Peyer's patch (tissue), 4 donors: ENCODE measurements around the gene OLIG1. TPM values are rescaled to one million over a fixed set of nuclear protein-coding genes. Genes with fewer than 3 reads are reported as not detected.

Source experiments
- DNase-seq, 3 donors: peaks; one replicate each; pipeline ENCODE4 v3.0.0-alpha.2; 2017 to 2019
- H3K27ac ChIP-seq, 4 donors: fragments of 200-600 bp; sonication (generic); one replicate each; pipeline ENCODE4 v1.5.1; 2016 to 2019
- H3K27me3 ChIP-seq, 2 donors: fragments of 200-600 bp; sonication (generic); one replicate each; pipeline ENCODE4 v1.5.1; 2019
- H3K36me3 ChIP-seq, 3 donors: fragments of 200-600 bp; sonication (generic); one replicate each; pipeline ENCODE4 v1.5.1; 2016 to 2019
- H3K4me1 ChIP-seq, 4 donors: fragments of 200-600 bp; sonication (generic); one replicate each; pipeline ENCODE4 v1.5.1; 2016 to 2019
- H3K4me3 ChIP-seq, 4 donors: fragments of 200-600 bp; sonication (generic); 1 replicate in 3 of 4; 2 replicates in 1 of 4; pipeline ENCODE4 v1.5.1; 2016 to 2019; ENCODE audit warnings: mild to moderate bottlenecking in 1 of 4
- H3K9me3 ChIP-seq, 4 donors: fragments of 200-600 bp; sonication (generic); one replicate each; pipeline ENCODE4 v1.5.1; 2016 to 2019; ENCODE audit warnings: mild to moderate bottlenecking in 1 of 4
- POLR2A ChIP-seq, 2 donors: fragments of 450-650 bp; IDR thresholded peaks; one replicate each; pipeline ENCODE4 v1.5.1; 2017; ENCODE audit warnings: antibody characterized with exemption in 2 of 2, mild to moderate bottlenecking in 2 of 2, moderate library complexity in 2 of 2
- total RNA-seq, 4 donors: library from RNA; depleted of rRNA; stranded (reverse); fragments of >200 nt; gene quantifications; one replicate each; pipeline ENCODE4 v1.1.0, GENCODE V29; 2016
- TF ChIP-seq, protein P1 (sequence below), 6 experiments: fragments of 450-650 bp in 4 of 6; fragments of 200-600 bp in 2 of 6; sonication (generic) in 1 of 6; IDR thresholded peaks; one replicate each; pipeline ENCODE4 v1.5.1; 2017 to 2019; ENCODE audit warnings: antibody characterized with exemption in 6 of 6, mild to moderate bottlenecking in 3 of 6, moderate library complexity in 1 of 6

Gene OLIG1
- total RNA-seq, 4 donors from 2014 or later, result not detected

DNA sequence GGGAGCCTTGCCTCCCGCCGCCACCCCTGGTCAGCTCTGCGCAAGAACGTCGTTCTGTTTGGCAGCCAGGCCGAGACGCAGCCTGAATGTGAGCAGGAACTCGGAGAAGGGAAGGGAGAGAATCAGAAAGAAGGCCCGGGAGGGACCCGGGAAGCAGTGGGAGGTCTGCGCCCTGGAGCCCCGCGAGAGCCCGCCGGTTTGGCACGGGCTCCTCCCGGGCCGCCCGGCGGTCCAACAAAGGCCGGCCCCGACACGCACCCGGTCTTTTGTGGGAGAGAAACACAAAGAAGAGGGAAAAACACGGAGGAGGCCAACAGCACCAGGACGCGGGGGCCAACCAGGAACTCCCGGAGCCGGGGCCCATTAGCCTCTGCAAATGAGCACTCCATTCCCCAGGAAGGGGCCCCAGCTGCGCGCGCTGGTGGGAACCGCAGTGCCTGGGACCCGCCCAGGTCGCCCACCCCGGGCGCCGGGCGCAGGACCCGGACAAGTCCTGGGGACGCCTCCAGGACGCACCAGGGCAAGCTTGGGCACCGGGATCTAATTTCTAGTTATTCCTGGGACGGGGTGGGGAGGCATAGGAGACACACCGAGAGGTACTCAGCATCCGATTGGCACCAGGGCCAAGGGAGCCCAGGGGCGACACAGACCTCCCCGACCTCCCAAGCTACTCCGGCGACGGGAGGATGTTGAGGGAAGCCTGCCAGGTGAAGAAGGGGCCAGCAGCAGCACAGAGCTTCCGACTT, 46.9 kb upstream of the OLIG1 start:
- DNase-seq, result no peak
- no peak for TF ChIP-seq POLR2A (IDR thresholded peaks at IDR 0.05)
- TF ChIP-seq, protein P1, sequence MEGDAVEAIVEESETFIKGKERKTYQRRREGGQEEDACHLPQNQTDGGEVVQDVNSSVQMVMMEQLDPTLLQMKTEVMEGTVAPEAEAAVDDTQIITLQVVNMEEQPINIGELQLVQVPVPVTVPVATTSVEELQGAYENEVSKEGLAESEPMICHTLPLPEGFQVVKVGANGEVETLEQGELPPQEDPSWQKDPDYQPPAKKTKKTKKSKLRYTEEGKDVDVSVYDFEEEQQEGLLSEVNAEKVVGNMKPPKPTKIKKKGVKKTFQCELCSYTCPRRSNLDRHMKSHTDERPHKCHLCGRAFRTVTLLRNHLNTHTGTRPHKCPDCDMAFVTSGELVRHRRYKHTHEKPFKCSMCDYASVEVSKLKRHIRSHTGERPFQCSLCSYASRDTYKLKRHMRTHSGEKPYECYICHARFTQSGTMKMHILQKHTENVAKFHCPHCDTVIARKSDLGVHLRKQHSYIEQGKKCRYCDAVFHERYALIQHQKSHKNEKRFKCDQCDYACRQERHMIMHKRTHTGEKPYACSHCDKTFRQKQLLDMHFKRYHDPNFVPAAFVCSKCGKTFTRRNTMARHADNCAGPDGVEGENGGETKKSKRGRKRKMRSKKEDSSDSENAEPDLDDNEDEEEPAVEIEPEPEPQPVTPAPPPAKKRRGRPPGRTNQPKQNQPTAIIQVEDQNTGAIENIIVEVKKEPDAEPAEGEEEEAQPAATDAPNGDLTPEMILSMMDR (IDR thresholded peaks at IDR 0.05), result no peak
- H3K27me3 ChIP-seq, result peaks cover 0 to 78% of the 10 kb centered on the region in 2 donors
- no peak overlapping the region for H3K4me3 ChIP-seq
- H3K36me3 ChIP-seq, result no peaks in the 10 kb centered on the region
- H3K27ac ChIP-seq, result no peak overlapping the region
- H3K9me3 ChIP-seq, result no peaks in the 10 kb centered on the region
- peaks cover 0 to 50% (median 0%) of the 10 kb centered on the region in 4 donors for H3K4me1 ChIP-seq

DNA sequence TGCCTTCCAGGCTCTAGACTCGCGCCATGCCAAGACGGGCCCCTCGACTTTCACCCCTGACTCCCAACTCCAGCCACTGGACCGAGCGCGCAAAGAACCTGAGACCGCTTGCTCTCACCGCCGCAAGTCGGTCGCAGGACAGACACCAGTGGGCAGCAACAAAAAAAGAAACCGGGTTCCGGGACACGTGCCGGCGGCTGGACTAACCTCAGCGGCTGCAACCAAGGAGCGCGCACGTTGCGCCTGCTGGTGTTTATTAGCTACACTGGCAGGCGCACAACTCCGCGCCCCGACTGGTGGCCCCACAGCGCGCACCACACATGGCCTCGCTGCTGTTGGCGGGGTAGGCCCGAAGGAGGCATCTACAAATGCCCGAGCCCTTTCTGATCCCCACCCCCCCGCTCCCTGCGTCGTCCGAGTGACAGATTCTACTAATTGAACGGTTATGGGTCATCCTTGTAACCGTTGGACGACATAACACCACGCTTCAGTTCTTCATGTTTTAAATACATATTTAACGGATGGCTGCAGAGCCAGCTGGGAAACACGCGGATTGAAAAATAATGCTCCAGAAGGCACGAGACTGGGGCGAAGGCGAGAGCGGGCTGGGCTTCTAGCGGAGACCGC, 46.3 kb upstream of the OLIG1 start:
- peaks cover 0 to 57% (median under 1%) of the 10 kb centered on the region in 4 donors for H3K4me1 ChIP-seq
- no peak for TF ChIP-seq POLR2A (IDR thresholded peaks at IDR 0.05)
- TF ChIP-seq, protein P1 (IDR thresholded peaks at IDR 0.05), result no peak
- peaks cover 0 to 78% of the 10 kb centered on the region in 2 donors for H3K27me3 ChIP-seq
- DNase-seq, result no peak
- H3K4me3 ChIP-seq, result no peak overlapping the region
- H3K36me3 ChIP-seq, result no peaks in the 10 kb centered on the region
- H3K9me3 ChIP-seq, result no peaks in the 10 kb centered on the region
- H3K27ac ChIP-seq, result no peak overlapping the region

DNA sequence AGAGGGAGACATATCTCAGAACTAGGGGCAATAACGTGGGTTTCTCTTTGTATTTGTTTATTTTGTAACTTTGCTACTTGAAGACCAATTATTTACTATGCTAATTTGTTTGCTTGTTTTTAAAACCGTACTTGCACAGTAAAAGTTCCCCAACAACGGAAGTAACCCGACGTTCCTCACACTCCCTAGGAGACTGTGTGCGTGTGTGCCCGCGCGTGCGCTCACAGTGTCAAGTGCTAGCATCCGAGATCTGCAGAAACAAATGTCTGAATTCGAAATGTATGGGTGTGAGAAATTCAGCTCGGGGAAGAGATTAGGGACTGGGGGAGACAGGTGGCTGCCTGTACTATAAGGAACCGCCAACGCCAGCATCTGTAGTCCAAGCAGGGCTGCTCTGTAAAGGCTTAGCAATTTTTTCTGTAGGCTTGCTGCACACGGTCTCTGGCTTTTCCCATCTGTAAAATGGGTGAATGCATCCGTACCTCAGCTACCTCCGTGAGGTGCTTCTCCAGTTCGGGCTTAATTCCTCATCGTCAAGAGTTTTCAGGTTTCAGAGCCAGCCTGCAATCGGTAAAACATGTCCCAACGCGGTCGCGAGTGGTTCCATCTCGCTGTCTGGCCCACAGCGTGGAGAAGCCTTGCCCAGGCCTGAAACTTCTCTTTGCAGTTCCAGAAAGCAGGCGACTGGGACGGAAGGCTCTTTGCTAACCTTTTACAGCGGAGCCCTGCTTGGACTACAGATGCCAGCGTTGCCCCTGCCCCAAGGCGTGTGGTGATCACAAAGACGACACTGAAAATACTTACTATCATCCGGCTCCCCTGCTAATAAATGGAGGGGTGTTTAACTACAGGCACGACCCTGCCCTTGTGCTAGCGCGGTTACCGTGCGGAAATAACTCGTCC, 45.5 kb upstream of the OLIG1 start:
- Histone ChIP-seq H3K4me3 (no peak overlapping the region), H3K9me3 (no peaks in the 10 kb centered on the region), H3K36me3 (no peaks in the 10 kb centered on the region), H3K27me3 (peaks cover 0 to 79% of the 10 kb centered on the region in 2 donors), H3K4me1 (peaks cover 0 to 55% (median 2%) of the 10 kb centered on the region in 4 donors), H3K27ac (no peak overlapping the region)
- no peak for TF ChIP-seq POLR2A (IDR thresholded peaks at IDR 0.05)
- TF ChIP-seq, protein P1 (IDR thresholded peaks at IDR 0.05), result no peak
- DNase-seq, result no peak

DNA sequence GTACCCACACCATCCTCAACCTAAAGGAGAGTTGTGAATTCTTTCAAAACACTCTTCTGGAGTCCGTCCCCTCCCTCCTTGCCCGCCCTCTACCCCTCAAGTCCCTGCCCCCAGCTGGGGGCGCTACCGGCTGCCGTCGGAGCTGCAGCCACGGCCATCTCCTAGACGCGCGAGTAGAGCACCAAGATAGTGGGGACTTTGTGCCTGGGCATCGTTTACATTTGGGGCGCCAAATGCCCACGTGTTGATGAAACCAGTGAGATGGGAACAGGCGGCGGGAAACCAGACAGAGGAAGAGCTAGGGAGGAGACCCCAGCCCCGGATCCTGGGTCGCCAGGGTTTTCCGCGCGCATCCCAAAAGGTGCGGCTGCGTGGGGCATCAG, 44.8 kb upstream of the OLIG1 start:
- DNase-seq, result no peak
- Histone ChIP-seq H3K27me3 (peaks cover 0 to 79% of the 10 kb centered on the region in 2 donors), H3K4me1 (peaks cover 0 to 49% (median 2%) of the 10 kb centered on the region in 4 donors), H3K4me3 (no peak overlapping the region), H3K27ac (no peak overlapping the region), H3K9me3 (no peaks in the 10 kb centered on the region), H3K36me3 (no peaks in the 10 kb centered on the region)
- no peak for TF ChIP-seq POLR2A (IDR thresholded peaks at IDR 0.05)
- TF ChIP-seq, protein P1 (IDR thresholded peaks at IDR 0.05), result no peak
